HG02970 (cell line): ENCODE measurements around the gene TBC1D8B.

Experiments used
- ATAC-seq: cut with Tn5 transposase; IDR thresholded peaks from one replicate; pipeline ENCODE4 v1.9.1; 2021; ENCODE audit warnings: mild to moderate bottlenecking, moderate library complexity, moderate number of reproducible peaks; ENCODE audit not compliant: unreplicated experiment, low FRiP score

Gene TBC1D8B

GRCh38 chrX:106894978-106895452 is 92.5 kb downstream of the TBC1D8B start:
- no peak for ATAC-seq

GRCh38 chrX:106897259-106897658 is 94.8 kb downstream of the TBC1D8B start:
- no peak for ATAC-seq

DNA sequence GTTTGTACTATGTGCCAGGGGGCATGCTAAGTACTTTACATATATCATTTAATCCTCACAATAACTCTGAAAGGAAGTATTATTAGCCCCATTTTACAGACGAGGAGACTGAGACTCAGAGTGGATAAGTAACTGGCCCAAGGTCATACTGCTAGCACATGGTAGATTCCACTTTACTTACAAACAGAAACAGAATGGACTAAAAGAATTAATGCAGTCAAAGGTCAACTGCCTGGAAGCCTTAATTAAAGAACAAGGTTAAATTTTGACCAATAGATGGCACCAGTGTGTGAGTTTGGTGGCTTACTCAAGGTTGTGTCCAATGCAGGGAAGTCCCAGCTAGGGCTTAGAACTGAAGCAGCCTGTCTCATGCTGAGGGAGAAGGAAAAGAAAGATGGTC is 96.0 kb downstream of the TBC1D8B start:
- peak; percentile 56 for ATAC-seq

- ATAC-seq: no peak
Observed at GRCh38 chrX:106899276-106899675, 96.8 kb downstream of the TBC1D8B start.

DNA sequence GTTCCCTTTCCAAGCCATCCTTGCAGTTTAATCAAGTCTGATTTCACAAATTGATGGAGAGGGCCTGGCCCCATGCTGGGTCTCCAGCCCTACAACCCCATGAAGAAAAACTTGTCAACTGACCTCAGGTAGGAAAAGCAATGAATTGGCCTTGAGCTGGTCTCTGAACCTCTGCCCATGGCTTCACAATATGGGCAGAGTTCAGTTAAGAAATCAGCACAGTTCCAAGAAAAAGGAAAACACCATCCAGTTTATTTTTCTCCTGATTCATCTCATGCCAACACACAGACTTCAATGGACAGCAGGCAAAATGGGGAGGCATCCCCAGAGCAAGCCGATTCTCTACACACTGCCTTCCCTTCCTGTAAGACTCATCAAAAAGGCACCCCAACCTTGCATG is 97.4 kb downstream of the TBC1D8B start:
- no peak for ATAC-seq

- ATAC-seq: no peak
Observed at GRCh38 chrX:106901341-106901740, 98.9 kb downstream of the TBC1D8B start.

GRCh38 chrX:106901781-106902219 is 99.3 kb downstream of the TBC1D8B start:
- ATAC-seq: no peak

- ATAC-seq: no peak
Observed at GRCh38 chrX:106902684-106903083, 100.2 kb downstream of the TBC1D8B start.

- no peak for ATAC-seq
Observed at GRCh38 chrX:106903291-106903824, 100.9 kb downstream of the TBC1D8B start, which contains the start of gene RIPPLY1. Gene RIPPLY1, minus strand, starts transcription at chrX:106903341. Its CDS starts 54 bp downstream, at chrX:106903287.

GRCh38 chrX:106903856-106904528 is 101.5 kb downstream of the TBC1D8B start:
- no peak for ATAC-seq

DNA sequence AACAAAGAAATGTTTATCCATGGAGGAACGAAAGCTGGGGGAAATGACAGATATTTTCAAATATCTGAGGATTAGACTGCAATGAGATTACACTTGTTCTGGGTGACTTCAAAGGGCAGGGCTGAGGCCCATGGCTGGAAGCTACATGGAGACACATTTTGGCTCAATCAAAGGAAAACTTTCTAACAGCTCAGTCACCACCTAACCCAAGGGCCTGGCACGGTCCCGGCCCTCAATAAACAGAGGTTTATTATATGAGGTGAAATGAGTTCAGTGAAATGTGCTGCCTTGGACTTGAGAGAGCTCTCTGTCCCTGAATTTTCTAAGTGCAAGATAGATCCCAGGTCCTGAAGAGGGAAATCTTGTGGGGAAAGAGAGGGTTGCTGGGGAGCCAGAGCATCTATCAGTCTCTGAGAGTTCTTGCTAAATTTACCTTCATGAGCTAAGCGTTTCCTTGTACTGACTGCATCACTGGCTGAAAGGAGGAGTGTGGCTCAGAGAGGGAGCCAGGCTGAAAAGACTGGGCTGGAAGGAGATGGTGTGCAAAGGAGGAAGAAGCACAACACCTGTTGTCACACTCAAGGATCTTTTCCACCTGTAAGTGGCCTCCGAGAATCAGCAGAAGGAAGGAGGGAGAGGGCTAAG is 102.7 kb downstream of the TBC1D8B start:
- ATAC-seq: no peak

DNA sequence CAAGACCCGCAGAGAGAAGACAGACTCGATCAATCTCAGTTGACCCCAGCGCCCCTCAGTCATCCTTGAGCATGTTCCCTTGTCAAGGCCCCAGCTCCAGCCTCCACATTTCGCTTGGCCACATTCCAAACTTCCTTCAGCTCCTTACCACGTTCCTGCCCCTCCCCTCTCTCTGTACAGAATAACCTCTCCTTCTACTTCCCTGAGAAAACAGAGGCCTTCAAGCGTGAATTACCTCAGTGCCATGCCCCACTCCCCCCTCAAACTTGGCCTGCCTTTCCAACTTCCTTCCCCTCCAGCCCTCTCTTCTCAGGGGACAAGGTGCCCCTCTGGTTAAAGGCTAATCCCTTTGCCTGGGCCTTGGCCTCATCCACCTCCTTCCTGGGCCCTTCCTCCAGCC is 103.9 kb downstream of the TBC1D8B start:
- ATAC-seq: no peak

GRCh38 chrX:106912864-106913263 is 110.4 kb downstream of the TBC1D8B start:
- ATAC-seq: no peak

- ATAC-seq: no peak
Observed at GRCh38 chrX:106917830-106918500, 115.5 kb downstream of the TBC1D8B start.

DNA sequence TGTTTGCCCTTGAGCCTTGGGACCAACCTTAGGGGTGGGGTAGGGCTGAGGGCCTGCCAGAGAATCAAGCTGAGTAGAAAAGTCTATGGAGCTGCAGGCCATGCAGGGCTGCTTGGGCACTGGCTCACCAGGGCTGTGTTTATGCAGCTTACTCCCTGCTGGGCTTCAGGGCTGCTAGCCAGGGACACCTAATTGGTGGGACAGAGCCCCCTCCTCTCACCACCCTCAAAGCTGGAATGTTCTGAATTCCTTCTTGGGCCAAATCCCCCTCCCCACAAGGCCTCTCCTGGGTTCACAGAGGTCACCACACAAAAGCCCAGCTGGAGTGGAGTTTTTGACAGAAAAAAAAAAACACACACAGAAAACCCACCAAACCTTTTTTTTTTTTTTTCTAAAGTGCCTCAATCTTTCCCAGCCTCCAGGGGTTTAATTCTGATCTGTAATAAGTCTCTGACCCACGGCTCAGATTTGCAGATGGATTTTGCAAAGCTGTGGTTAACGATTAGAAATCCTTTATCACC is 117.5 kb downstream of the TBC1D8B start, which contains the start of gene CLDN2:
Gene CLDN2 (plus strand): TSS at position 471 of the 521 bp plus-strand sequence. CDS start 7,827 bp downstream, outside the sequence.
- no peak for ATAC-seq

- no peak for ATAC-seq
Observed at GRCh38 chrX:106921637-106922036, 119.2 kb downstream of the TBC1D8B start.
